A549 treated with dexamethasone at 1 μM for 4 hours (cell line): ENCODE measurements around the gene TMEM212. TPM values are rescaled to one million over a fixed set of nuclear protein-coding genes. Genes with fewer than 3 reads are reported as not detected.

ENCODE experiments used
- total RNA-seq: library from RNA; stranded (reverse); fragments of 200-300 nt; extraction: Qiagen RNA extraction; gene quantifications from 5 replicates; pipeline ENCODE4 v1.2.3, GENCODE V29; 2022

TMEM212 gene
- not detected in 5 replicates for total RNA-seq

GRCh38 chr3:171842864-171843518 is at the start of gene TMEM212:
Gene TMEM212, plus strand, starts transcription at chr3:171843349. Its CDS starts 35 bp downstream, at chr3:171843384.

GRCh38 chr3:171809861-171810628 is 33.1 kb upstream of the TMEM212 start, which contains the start of gene PLD1:
Gene PLD1, minus strand, starts transcription at chr3:171810483. Its CDS starts 72,432 bp downstream, at chr3:171738051.

Other genes starting within 250 kb of the TMEM212 start
- 6.5 to 8.1 TPM (median 7.9 TPM) in 5 replicates for gene PLD1, start 32.9 kb upstream of the TMEM212 start, total RNA-seq
- 22.3 to 45.1 TPM (median 37.1 TPM) in 5 replicates for gene FNDC3B, start 196.2 kb downstream of the TMEM212 start, total RNA-seq